DOHH2 (cell line): Measurements from ENCODE around the gene TP63.

ENCODE experiments used
- CTCF ChIP-seq: fragments of 200-600 bp; sonication (generic); IDR thresholded peaks from one replicate; pipeline ENCODE4 v1.5.1; 2014; ENCODE audit warnings: antibody characterized with exemption, mild to moderate bottlenecking, low read depth, low read length; ENCODE audit not compliant: poor library complexity, severe bottlenecking
- EZH2phosphoT487 ChIP-seq: fragments of 200-600 bp; sonication (generic); IDR thresholded peaks from 2 replicates; pipeline ENCODE4 v1.6.1; 2017; ENCODE audit warnings: borderline replicate concordance, mild to moderate bottlenecking, antibody characterized with exemption, low read length, moderate library complexity, mixed read lengths

GRCh38 chr3:189901481-189901880, 270.3 kb downstream of the TP63 start:
- TF ChIP-seq CTCF (no peak), EZH2phosphoT487 (no peak)
